Activated CD4-positive, alpha-beta T cell treated with anti-CD3 and anti-CD28 coated beads for 36 hours (primary cell): Measurements from ENCODE around the gene PPP1R26. TPM values are rescaled to one million over a fixed set of nuclear protein-coding genes. Genes with fewer than 3 reads are reported as not detected.
"Not testable (repeated sequence)": the region's sequence is repeated elsewhere in the genome, so short reads cannot be mapped to it uniquely, and the experiment has no call there.

Experiments
- ATAC-seq: fragments of 200-7000 bp; cut with Tn5 transposase; one replicate; pipeline ENCODE4 v1.10.0; 2021; ENCODE audit warnings: mild to moderate bottlenecking, moderate library complexity
- CTCF ChIA-PET: fragments of 350-600 bp; sonication (Branson Sonifier 250); formaldehyde crosslinking; loops from one replicate; lab custom pipeline; 2021; ENCODE audit warnings: antibody characterized with exemption; lab: Charles Lee
- POLR2A ChIA-PET: fragments of 350-600 bp; sonication (Branson Sonifier 250); formaldehyde crosslinking; loops from one replicate; lab custom pipeline; 2021; ENCODE audit warnings: antibody characterized with exemption, inconsistent platforms; lab: Charles Lee
- DNase-seq: peaks from one replicate; pipeline ENCODE4 v3.0.0-alpha.2; 2020
- H3K27ac Mint-ChIP-seq: one replicate; pipeline ENCODE4 v1.8.0; 2021; ENCODE audit warnings: mixed read lengths
- H3K27me3 Mint-ChIP-seq: one replicate; pipeline ENCODE4 v1.8.0; 2021; ENCODE audit warnings: mixed read lengths
- H3K36me3 Mint-ChIP-seq: one replicate; pipeline ENCODE4 v1.8.0; 2021; ENCODE audit warnings: low read depth, mixed read lengths
- H3K4me1 Mint-ChIP-seq: one replicate; pipeline ENCODE4 v1.8.0; 2021; ENCODE audit warnings: mixed read lengths
- H3K4me3 Mint-ChIP-seq: one replicate; pipeline ENCODE4 v1.8.0; 2021; ENCODE audit warnings: mild to moderate bottlenecking, moderate library complexity, mixed read lengths
- H3K9me3 Mint-ChIP-seq: one replicate; pipeline ENCODE4 v1.8.0; 2021; ENCODE audit warnings: low read depth, mixed read lengths
- intact Hi-C, 2 experiments: fragments of 100-400 bp; cut with DNase I in 1 of 2; cut with micrococcal nuclease in 1 of 2; formaldehyde crosslinking; loops; one replicate each; pipeline versions ENCODE4 v1.14.2 to v1.15.1; 2022 to 2024; cut with DNase I, micrococcal nuclease
- total RNA-seq, 2 experiments: library from RNA; stranded (reverse); gene quantifications; one replicate each; pipeline ENCODE4 v1.2.3, GENCODE V29; 2021

Gene PPP1R26
- total RNA-seq, 2 experiments from 2014 or later, result 1.5 to 2.4 TPM

- Mint-ChIP-seq H3K27ac (no peak overlapping the region), H3K9me3 (peaks cover 9% of the 10 kb centered on the region), H3K4me1 (no peaks in the 10 kb centered on the region), H3K4me3 (no peak overlapping the region), H3K36me3 (peaks cover 9% of the 10 kb centered on the region), H3K27me3 (no peaks in the 10 kb centered on the region)
- POLR2A ChIA-PET, result no interaction called here
- ATAC-seq (no peak), DNase-seq (no peak)
- intact Hi-C loops, result no loop called here
- CTCF ChIA-PET, result interaction anchor here (0.7 kb wide), 1 partner anchor 96 kb away, joined by 3 read pairs; no protein-coding TSS in a partner anchor
Measured at GRCh38 chr9:135509458-135509857, 29.9 kb downstream of the PPP1R26 start.

- H3K9me3 Mint-ChIP-seq, result peaks cover 9% of the 10 kb centered on the region
- POLR2A ChIA-PET, result no interaction called here
- H3K36me3 Mint-ChIP-seq, result no peaks in the 10 kb centered on the region
- intact Hi-C loops, result no loop called here
- ATAC-seq (no peak), DNase-seq (no peak)
- no peaks in the 10 kb centered on the region for H3K27me3 Mint-ChIP-seq
- H3K4me1 Mint-ChIP-seq, result no peaks in the 10 kb centered on the region
- CTCF ChIA-PET, result no interaction called here
- H3K27ac Mint-ChIP-seq, result no peak overlapping the region
- H3K4me3 Mint-ChIP-seq, result no peak overlapping the region
Measured at GRCh38 chr9:135512241-135512603, 32.6 kb downstream of the PPP1R26 start.

DNA sequence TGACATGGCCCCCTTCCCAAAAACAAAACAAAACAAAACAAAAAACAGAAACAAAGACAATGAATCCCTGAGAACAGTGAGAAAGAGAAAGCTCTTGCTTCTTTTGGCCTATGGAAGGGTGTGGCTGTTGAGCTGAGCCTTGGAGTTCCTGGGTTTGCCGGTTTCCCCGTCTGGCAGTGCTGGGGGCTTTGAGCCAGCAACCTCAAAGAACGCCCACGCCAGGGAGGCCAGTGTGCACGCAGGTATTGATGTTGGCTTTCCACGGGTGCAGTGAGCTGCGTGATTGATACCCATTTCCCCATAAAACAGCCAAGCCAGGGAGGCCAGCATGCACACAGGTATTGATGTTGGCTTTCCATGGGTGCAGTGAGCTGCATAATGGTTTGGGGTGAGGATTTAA is 33.3 kb downstream of the PPP1R26 start:
- ChIA-PET POLR2A (no interaction called here), CTCF (interaction anchor here (0.6 kb wide), 1 partner anchor 273 kb away, joined by 3 read pairs; no protein-coding TSS in a partner anchor)
- intact Hi-C loops, result no loop called here
- Mint-ChIP-seq H3K4me3 (no peak overlapping the region), H3K4me1 (no peaks in the 10 kb centered on the region), H3K9me3 (peaks cover 9% of the 10 kb centered on the region), H3K27ac (no peak overlapping the region), H3K27me3 (peaks cover 3% of the 10 kb centered on the region), H3K36me3 (no peaks in the 10 kb centered on the region)
- no peak for DNase-seq
- no peak for ATAC-seq

- CTCF ChIA-PET, result interaction anchor here (0.6 kb wide), 1 partner anchor 273 kb away, joined by 3 read pairs; no protein-coding TSS in a partner anchor
Measured at GRCh38 chr9:135513351-135513846, 33.8 kb downstream of the PPP1R26 start.

DNA sequence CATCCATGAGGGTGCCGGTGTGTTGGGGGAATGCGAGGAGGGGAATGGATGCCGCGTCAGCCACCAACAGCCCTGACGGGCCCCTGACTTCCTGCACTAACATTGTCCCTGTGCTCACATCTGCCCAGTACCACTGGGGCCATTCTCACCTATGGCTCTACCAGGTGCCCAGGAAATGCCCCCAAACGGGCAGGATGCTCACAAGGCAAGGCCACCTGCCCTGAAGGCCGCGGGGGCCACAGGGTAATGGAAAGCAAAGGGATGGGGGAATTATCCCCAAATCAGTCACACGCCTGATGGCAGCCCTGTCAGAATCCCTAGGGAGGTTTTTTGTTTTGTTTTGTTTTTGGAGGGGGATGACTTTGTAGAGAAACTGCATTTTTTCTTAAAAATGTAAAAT is 34.3 kb downstream of the PPP1R26 start:
- H3K4me1 Mint-ChIP-seq, H3K36me3 Mint-ChIP-seq, H3K27ac Mint-ChIP-seq, DNase-seq, H3K9me3 Mint-ChIP-seq, CTCF ChIA-PET, POLR2A ChIA-PET, intact Hi-C loops, H3K4me3 Mint-ChIP-seq, ATAC-seq, H3K27me3 Mint-ChIP-seq: not testable (repeated sequence)

More at GRCh38 chr9:135513351-135513846, 33.8 kb downstream of the PPP1R26 start:
- intact Hi-C loops, result no loop called here
- H3K27ac Mint-ChIP-seq, result no peak overlapping the region
- H3K4me3 Mint-ChIP-seq, result no peak overlapping the region
- DNase-seq, result no peak
- H3K4me1 Mint-ChIP-seq, result no peaks in the 10 kb centered on the region
- no peaks in the 10 kb centered on the region for H3K36me3 Mint-ChIP-seq
- no peak for ATAC-seq
- POLR2A ChIA-PET, result no interaction called here
- peaks cover 9% of the 10 kb centered on the region for H3K9me3 Mint-ChIP-seq
- peaks cover 3% of the 10 kb centered on the region for H3K27me3 Mint-ChIP-seq

- intact Hi-C loops, result no loop called here
- ATAC-seq, result no peak
- no peak for DNase-seq
- Mint-ChIP-seq H3K27ac (no peak overlapping the region), H3K4me3 (no peak overlapping the region), H3K36me3 (no peaks in the 10 kb centered on the region), H3K9me3 (peaks cover 1% of the 10 kb centered on the region), H3K27me3 (peaks cover 3% of the 10 kb centered on the region), H3K4me1 (no peaks in the 10 kb centered on the region)
- POLR2A ChIA-PET, result no interaction called here
- CTCF ChIA-PET, result no interaction called here
Measured at GRCh38 chr9:135514342-135515082, 34.9 kb downstream of the PPP1R26 start.

DNA sequence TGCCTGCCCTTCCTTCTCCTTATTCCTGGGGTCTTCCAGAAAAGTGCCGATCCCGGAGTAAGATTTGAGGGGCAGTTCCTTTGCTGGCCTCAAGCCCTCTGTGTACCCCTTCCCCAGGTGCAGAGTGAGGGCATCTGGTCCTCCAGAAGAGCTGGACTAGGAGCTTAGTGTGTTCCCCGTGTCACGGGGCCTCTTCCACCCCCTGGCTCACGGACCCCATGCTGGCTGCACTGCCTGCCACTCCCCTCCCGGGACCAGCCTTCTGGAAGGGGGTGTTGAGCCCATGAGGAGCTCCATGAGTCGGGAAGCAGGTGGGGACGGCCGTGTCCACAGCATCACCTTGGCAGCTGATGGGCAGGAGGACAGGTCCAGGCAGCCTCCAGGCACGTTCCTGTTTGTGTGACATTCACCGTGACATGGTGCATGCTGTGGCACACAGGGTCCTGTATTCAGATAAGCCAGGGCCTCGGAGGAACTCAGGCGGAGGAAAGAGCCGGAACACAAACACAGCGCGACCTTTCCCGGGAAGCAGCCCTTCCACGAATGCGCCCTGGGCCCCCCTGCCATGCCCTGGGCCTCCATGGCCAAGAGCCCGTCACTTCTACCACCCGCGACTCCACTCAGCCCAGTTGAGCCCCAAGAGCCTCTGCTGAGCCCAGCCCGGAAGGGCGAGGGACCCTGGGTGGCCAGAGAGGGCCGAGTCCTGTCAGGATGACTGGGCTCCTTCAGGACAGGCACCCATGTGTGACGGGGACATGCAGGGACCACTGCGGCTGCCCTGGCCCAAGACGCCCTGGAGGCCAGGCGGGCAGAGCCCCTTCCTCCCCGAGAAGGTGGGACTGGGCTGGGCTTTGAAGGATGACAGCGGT is 35.7 kb downstream of the PPP1R26 start:
- ATAC-seq, result no peak
- no peaks in the 10 kb centered on the region for H3K4me1 Mint-ChIP-seq
- intact Hi-C loops, result no loop called here
- H3K9me3 Mint-ChIP-seq, result no peaks in the 10 kb centered on the region
- no peak overlapping the region for H3K4me3 Mint-ChIP-seq
- POLR2A ChIA-PET, result no interaction called here
- H3K36me3 Mint-ChIP-seq, result no peaks in the 10 kb centered on the region
- no peak overlapping the region for H3K27ac Mint-ChIP-seq
- DNase-seq, result no peak
- CTCF ChIA-PET, result no interaction called here
- peaks cover 4% of the 10 kb centered on the region for H3K27me3 Mint-ChIP-seq

DNA sequence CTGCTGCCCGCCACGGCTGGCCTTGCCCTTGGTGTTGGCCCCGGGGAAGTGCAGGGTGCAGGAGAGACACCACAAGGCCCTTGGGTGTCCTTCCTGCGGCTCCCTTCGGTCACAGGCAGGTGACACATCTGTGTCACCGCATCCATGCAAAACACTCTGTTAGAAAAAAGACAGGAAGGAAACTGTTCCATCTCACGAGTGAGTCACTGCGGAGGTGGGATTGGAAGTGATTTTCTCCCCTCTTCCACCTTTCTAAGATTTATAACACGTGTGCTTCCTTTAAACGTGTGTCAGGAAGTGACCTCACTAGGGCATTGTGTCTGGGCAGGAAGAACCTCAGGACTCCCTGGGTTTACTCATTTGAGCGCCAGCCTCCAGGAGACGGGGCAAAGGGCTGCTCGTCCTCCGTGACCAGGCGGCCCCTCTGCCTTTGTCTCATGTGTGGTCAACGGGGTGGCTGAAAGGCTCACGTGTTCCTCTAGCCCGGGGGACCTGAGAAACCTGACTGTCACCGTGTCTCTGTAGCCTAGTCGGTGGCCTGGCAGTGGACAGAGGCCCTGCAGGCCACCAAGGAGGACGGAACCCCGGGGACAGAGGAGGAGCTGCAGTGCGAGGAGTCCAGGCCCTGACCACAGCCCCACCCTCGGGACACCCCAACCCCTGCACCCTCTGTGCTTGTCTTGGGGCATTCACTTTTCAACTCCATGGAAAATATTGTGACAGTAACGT is 36.7 kb downstream of the PPP1R26 start:
- Mint-ChIP-seq H3K27ac (peak overlapping the region; percentile 19), H3K4me3 (no peak overlapping the region), H3K9me3 (no peaks in the 10 kb centered on the region), H3K36me3 (no peaks in the 10 kb centered on the region), H3K4me1 (no peaks in the 10 kb centered on the region), H3K27me3 (peaks cover 4% of the 10 kb centered on the region)
- DNase-seq (peak; percentile 39), ATAC-seq (peak; percentile 60)
- POLR2A ChIA-PET, result no interaction called here
- intact Hi-C loops, result no loop called here
- CTCF ChIA-PET, result no interaction called here

- no peaks in the 10 kb centered on the region for H3K4me1 Mint-ChIP-seq
- no peaks in the 10 kb centered on the region for H3K36me3 Mint-ChIP-seq
- no peak overlapping the region for H3K27ac Mint-ChIP-seq
- no peak overlapping the region for H3K4me3 Mint-ChIP-seq
- DNase-seq (no peak), ATAC-seq (no peak)
- no peaks in the 10 kb centered on the region for H3K9me3 Mint-ChIP-seq
- peaks cover 4% of the 10 kb centered on the region for H3K27me3 Mint-ChIP-seq
- POLR2A ChIA-PET, result no interaction called here
- intact Hi-C loops, result no loop called here
- CTCF ChIA-PET, result interaction anchor here (1.1 kb wide), 1 partner anchor 12 kb away, joined by 5 read pairs; no protein-coding TSS in a partner anchor
Measured at GRCh38 chr9:135517407-135517822, 37.8 kb downstream of the PPP1R26 start.

DNA sequence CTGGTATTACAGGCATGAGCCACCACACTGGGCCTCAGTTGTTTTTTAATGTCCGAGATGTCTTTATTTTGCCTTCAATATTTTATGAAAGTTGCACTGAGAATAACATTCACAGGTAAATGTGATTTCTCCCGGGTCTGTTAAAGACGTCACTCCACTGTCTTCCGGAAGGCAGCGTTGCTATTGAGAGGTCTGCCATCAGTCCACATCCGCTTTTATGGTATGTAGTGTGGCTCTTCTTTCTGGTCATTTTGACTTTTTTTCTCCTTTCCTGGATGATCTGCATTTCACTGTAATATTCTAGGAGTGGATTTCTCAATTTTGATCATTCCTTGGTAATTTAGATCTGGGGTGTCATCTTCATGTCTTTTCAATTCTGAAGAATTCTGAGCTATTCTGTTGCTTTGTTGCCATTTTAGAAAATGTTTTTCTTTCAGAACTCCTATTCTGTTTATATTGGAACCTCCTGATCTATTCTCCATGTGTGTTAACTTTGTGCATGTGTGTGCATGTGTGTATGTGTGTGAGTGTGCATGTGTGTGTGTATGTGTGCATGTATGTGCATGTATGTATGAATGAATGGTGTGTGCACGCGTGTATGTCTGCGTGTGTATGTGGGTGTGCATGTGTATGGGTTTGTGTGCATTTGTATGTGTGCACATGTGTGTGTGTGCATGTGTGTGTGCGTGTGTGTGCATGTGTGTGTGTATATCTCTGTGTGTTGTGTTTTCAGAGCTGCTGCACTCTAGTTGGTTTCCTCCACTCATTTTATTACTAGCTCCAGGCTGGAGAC is 39.8 kb downstream of the PPP1R26 start:
- Mint-ChIP-seq H3K4me1 (no peaks in the 10 kb centered on the region), H3K4me3 (no peak overlapping the region)
- CTCF ChIA-PET, result no interaction called here

More for the DNA sequence above, 39.8 kb downstream of the PPP1R26 start:
- Mint-ChIP-seq H3K36me3 (no peaks in the 10 kb centered on the region), H3K9me3 (no peaks in the 10 kb centered on the region), H3K27me3 (peaks cover 4% of the 10 kb centered on the region), H3K27ac (no peak overlapping the region)
- intact Hi-C loops, result no loop called here
- POLR2A ChIA-PET, result no interaction called here
- ATAC-seq (no peak), DNase-seq (no peak)
